CD14-positive monocyte (primary cell): ENCODE data around the gene PPM1B. TPM values are rescaled to one million over a fixed set of nuclear protein-coding genes. Genes with fewer than 3 reads are reported as not detected.
A peak's percentile ranks its signal among the peaks of the same experiment; 100 is the strongest.
"Not testable (repeated sequence)": the region's sequence is repeated elsewhere in the genome, so short reads cannot be mapped to it uniquely, and the experiment has no call there.

Experiments used
- DNase-seq, 3 donors: peaks; one replicate each; pipeline ENCODE4 v3.0.0-alpha.2; 2011 to 2022
- H2AFZ ChIP-seq: 2 replicates; pipeline ENCODE4 v1.6.0; 2012; ENCODE audit warnings: mild to moderate bottlenecking, low read depth, low read length, inconsistent platforms; ENCODE audit not compliant: insufficient read depth, poor library complexity, severe bottlenecking
- H3K27ac ChIP-seq, 2 donors: 1 replicate in 1 of 2; 2 replicates in 1 of 2; pipeline ENCODE4 v1.5.1; 2012 to 2013; ENCODE audit warnings: low read length in 2 of 2, control low read depth in 1 of 2, inconsistent platforms in 1 of 2, low read depth in 1 of 2, mild to moderate bottlenecking in 1 of 2
- H3K27me3 ChIP-seq, 2 donors: one replicate each; pipeline versions ENCODE4 v1.6.0 to v1.6.1; 2011 to 2013; ENCODE audit warnings: low read length in 2 of 2; ENCODE audit not compliant: control insufficient read depth in 2 of 2, insufficient read depth in 2 of 2
- H3K36me3 ChIP-seq, 2 donors: replicated peaks in 1 of 2; 1 replicate in 1 of 2; 2 replicates in 1 of 2; pipeline versions ENCODE4 v1.5.1 to v1.6.1; 2012 to 2013; ENCODE audit warnings: low read length in 2 of 2, control low read depth in 1 of 2, inconsistent platforms in 1 of 2, mild to moderate bottlenecking in 1 of 2; ENCODE audit not compliant: insufficient read depth in 2 of 2, control insufficient read depth in 1 of 2
- H3K4me1 ChIP-seq, 2 donors: 1 replicate in 1 of 2; 2 replicates in 1 of 2; pipeline versions ENCODE4 v1.5.1 to v1.6.1; 2012 to 2013; ENCODE audit warnings: low read length in 2 of 2, control low read depth in 1 of 2, inconsistent platforms in 1 of 2, mild to moderate bottlenecking in 1 of 2, moderate library complexity in 1 of 2; ENCODE audit not compliant: insufficient read depth in 2 of 2, control insufficient read depth in 1 of 2
- H3K4me2 ChIP-seq: replicated peaks from 2 replicates; pipeline ENCODE3; 2012; ENCODE audit warnings: low read length, moderate library complexity, mild to moderate bottlenecking; ENCODE audit not compliant: poor library complexity, severe bottlenecking; ENCODE audit errors: extremely low read depth
- H3K4me3 ChIP-seq, 3 experiments: fragments of 200-600 bp in 1 of 3; sonication (generic) in 1 of 3; replicated peaks in 1 of 3; 1 replicate in 2 of 3; 2 replicates in 1 of 3; pipeline ENCODE4 v1.5.1; 2011 to 2013; ENCODE audit warnings: low read length in 3 of 3, mild to moderate bottlenecking in 3 of 3, control low read depth in 2 of 3, low read depth in 2 of 3, inconsistent platforms in 1 of 3, moderate library complexity in 1 of 3
- H3K79me2 ChIP-seq: 2 replicates; pipeline ENCODE4 v1.6.0; 2012; ENCODE audit warnings: mild to moderate bottlenecking, control low read depth, inconsistent platforms, low read length, moderate library complexity; ENCODE audit not compliant: insufficient read depth
- H3K9ac ChIP-seq: 2 replicates; pipeline ENCODE4 v1.6.0; 2017; ENCODE audit warnings: low read length, mild to moderate bottlenecking; ENCODE audit not compliant: insufficient read depth, poor library complexity, severe bottlenecking
- H3K9me3 ChIP-seq, 2 donors: replicated peaks in 1 of 2; 1 replicate in 1 of 2; 2 replicates in 1 of 2; pipeline versions ENCODE4 v1.5.1 to v1.6.1; 2012 to 2013; ENCODE audit warnings: low read length in 2 of 2, control low read depth in 1 of 2; ENCODE audit not compliant: control insufficient read depth in 1 of 2, insufficient read depth in 1 of 2
- H4K20me1 ChIP-seq: 2 replicates; pipeline ENCODE4 v1.6.0; 2012; ENCODE audit warnings: mild to moderate bottlenecking, low read length, control low read depth, moderate library complexity; ENCODE audit not compliant: insufficient read depth
- H3K27ac Mint-ChIP-seq, 7 donors: one replicate each; pipeline ENCODE4 v1.8.0; 2020; ENCODE audit warnings: mild to moderate bottlenecking in 7 of 7, mixed read lengths in 7 of 7, moderate library complexity in 6 of 7, inconsistent platforms in 2 of 7
- H3K27me3 Mint-ChIP-seq, 3 donors: one replicate each; pipeline ENCODE4 v1.8.0; 2021 to 2022; ENCODE audit warnings: low read depth in 3 of 3, mild to moderate bottlenecking in 3 of 3, mixed read lengths in 3 of 3, moderate library complexity in 3 of 3, inconsistent platforms in 1 of 3
- H3K36me3 Mint-ChIP-seq, 2 donors: one replicate each; pipeline ENCODE4 v1.8.0; 2020; ENCODE audit warnings: mixed read lengths in 2 of 2, inconsistent platforms in 1 of 2, mild to moderate bottlenecking in 1 of 2
- H3K4me1 Mint-ChIP-seq: one replicate; pipeline ENCODE4 v1.8.0; 2020; ENCODE audit warnings: mild to moderate bottlenecking, mixed read lengths
- H3K4me3 Mint-ChIP-seq, 2 donors: one replicate each; pipeline ENCODE4 v1.8.0; 2020; ENCODE audit warnings: mild to moderate bottlenecking in 2 of 2, mixed read lengths in 2 of 2, moderate library complexity in 1 of 2
- H3K9me3 Mint-ChIP-seq, 7 donors: one replicate each; pipeline ENCODE4 v1.8.0; 2020 to 2022; ENCODE audit warnings: mixed read lengths in 7 of 7, mild to moderate bottlenecking in 6 of 7, moderate library complexity in 6 of 7, inconsistent platforms in 2 of 7
- WGBS: methylation state at CpG from one replicate; pipeline ENCODE4 v1.1.5; 2013; ENCODE audit warnings: missing lambda C conversion rate; ENCODE audit not compliant: insufficient coverage; 5-methylcytosine and 5-hydroxymethylcytosine counted together
- intact Hi-C, 2 donors: fragments of 100-400 bp; cut with micrococcal nuclease; formaldehyde crosslinking; loops; one replicate each; pipeline versions ENCODE4 v1.15.0 to v1.15.1; 2023
- polyA plus RNA-seq, 3 donors: library from polyadenylated mRNA; depleted of rRNA in 1 of 3; unstranded in 2 of 3; stranded (reverse) in 1 of 3; fragments of 300-500 nt in 2 of 3; fragments of >200 nt in 1 of 3; fragmentation: Illumina TruSeq in 2 of 3; gene quantifications; 1 replicate in 2 of 3; 2 replicates in 1 of 3; pipeline ENCODE4 v1.2.3, GENCODE V29; 2012 to 2021
- TF ChIP-seq, protein P1 (sequence below): fragments of 200-600 bp; IDR thresholded peaks from one replicate; pipeline ENCODE4 v1.8.0; 2022; ENCODE audit warnings: antibody characterized with exemption, mild to moderate bottlenecking

The PPM1B gene
- polyA plus RNA-seq, 3 donors = 17.7 to 34.6 (median 24.9) TPM

DNA sequence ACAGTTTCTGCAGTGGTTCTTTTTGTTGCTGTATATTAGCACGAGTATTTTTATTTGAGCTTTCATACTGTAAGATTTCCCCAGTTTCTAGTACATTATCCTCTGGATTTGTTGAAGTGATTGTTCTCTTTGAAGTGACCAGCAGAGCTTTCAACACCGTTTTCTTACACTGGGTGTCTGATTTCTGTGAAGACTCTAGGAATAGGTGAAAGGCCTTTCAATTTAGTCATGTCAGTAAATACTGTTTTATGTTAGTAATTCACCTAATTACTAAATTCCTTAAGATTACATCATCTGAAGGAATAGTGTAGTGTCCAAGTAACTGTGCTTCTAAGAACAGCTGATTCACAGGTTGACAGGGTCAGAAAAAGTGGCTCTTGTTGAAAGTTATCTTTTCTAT, 2.3 kb downstream of the PPM1B start:
- Mint-ChIP-seq H3K4me3 (peak overlapping the region; percentile 48 to 99), H3K27me3 (no peaks in the 10 kb centered on the region), H3K36me3 (peaks cover 10 to 18% of the 10 kb centered on the region in 2 donors), H3K4me1 (peaks cover 56% of the 10 kb centered on the region), H3K27ac (peak overlapping the region; percentile 39 to 99 (median 78)), H3K9me3 (peaks cover 0 to 3% (median 0%) of the 10 kb centered on the region in 7 donors)
- peak overlapping the region in 1 of 2 donors; percentile 91 for H3K27ac ChIP-seq
- TF ChIP-seq, protein P1, sequence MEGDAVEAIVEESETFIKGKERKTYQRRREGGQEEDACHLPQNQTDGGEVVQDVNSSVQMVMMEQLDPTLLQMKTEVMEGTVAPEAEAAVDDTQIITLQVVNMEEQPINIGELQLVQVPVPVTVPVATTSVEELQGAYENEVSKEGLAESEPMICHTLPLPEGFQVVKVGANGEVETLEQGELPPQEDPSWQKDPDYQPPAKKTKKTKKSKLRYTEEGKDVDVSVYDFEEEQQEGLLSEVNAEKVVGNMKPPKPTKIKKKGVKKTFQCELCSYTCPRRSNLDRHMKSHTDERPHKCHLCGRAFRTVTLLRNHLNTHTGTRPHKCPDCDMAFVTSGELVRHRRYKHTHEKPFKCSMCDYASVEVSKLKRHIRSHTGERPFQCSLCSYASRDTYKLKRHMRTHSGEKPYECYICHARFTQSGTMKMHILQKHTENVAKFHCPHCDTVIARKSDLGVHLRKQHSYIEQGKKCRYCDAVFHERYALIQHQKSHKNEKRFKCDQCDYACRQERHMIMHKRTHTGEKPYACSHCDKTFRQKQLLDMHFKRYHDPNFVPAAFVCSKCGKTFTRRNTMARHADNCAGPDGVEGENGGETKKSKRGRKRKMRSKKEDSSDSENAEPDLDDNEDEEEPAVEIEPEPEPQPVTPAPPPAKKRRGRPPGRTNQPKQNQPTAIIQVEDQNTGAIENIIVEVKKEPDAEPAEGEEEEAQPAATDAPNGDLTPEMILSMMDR = no peak
- peak overlapping the region; percentile 97 for H3K4me2 ChIP-seq
- H3K9ac ChIP-seq = no peak overlapping the region
- H2AFZ ChIP-seq = no peak overlapping the region
- intact Hi-C loops = no loop called here
- peaks cover 25 to 51% of the 10 kb centered on the region in 2 donors for H3K4me1 ChIP-seq
- WGBS = no CpG with 5 or more reads among the region's 2 CpGs
- no peak for DNase-seq
- H4K20me1 ChIP-seq = peaks cover 66% of the 10 kb centered on the region
- peaks cover 74% of the 10 kb centered on the region for H3K79me2 ChIP-seq
- peak overlapping the region in 2 of 3 experiments; percentile 93 to 96 for H3K4me3 ChIP-seq
- no peaks in the 10 kb centered on the region for H3K27me3 ChIP-seq
- no peaks in the 10 kb centered on the region for H3K9me3 ChIP-seq
- H3K36me3 ChIP-seq = peaks cover 0 to 2% of the 10 kb centered on the region in 2 donors

GRCh38 chr2:44171442-44171841, 2.8 kb downstream of the PPM1B start:
- H2AFZ ChIP-seq, intact Hi-C loops, H3K36me3 ChIP-seq, H3K27me3 Mint-ChIP-seq, H3K9ac ChIP-seq, H3K9me3 ChIP-seq, H3K27me3 ChIP-seq, H3K9me3 Mint-ChIP-seq, DNase-seq: not testable (repeated sequence)
- peaks cover 78% of the 10 kb centered on the region for H3K79me2 ChIP-seq
- peak overlapping the region in 1 of 2 donors; percentile 91 for H3K27ac ChIP-seq
- peaks cover 60% of the 10 kb centered on the region for H3K4me1 Mint-ChIP-seq
- H3K36me3 Mint-ChIP-seq = peaks cover 10 to 18% of the 10 kb centered on the region in 2 donors
- H3K4me2 ChIP-seq = peak overlapping the region; percentile 97
- H3K4me3 Mint-ChIP-seq = peak overlapping the region; percentile 49 to 55
- H4K20me1 ChIP-seq = peaks cover 71% of the 10 kb centered on the region
- H3K4me3 ChIP-seq = peak overlapping the region in 1 of 3 experiments; percentile 96
- peak overlapping the region in 4 of 7 donors; percentile 12 to 99 (median 70) for H3K27ac Mint-ChIP-seq
- WGBS = 100% methylated on average over 2 of the region's 8 CpGs
- H3K4me1 ChIP-seq = peaks cover 25 to 55% of the 10 kb centered on the region in 2 donors
